ENCODE data around the gene FOLR3. TPM values are rescaled to one million over a fixed set of nuclear protein-coding genes. Genes with fewer than 3 reads are reported as not detected.

Gene FOLR3
- total RNA-seq, 6 experiments from 2014 or later: 9.1 to 13.7 (median 10.9) TPM

- peak overlapping the region; percentile 100 for H3K27ac Mint-ChIP-seq
- DNase-seq: no peak
- peaks cover 6% of the 10 kb centered on the region; the same call in 1 of the 2 replicates for H3K27me3 Mint-ChIP-seq (ENCODE audit: insufficient read depth)
- TF ChIP-seq CTCF (IDR thresholded peaks at IDR 0.05): no peak
- H3K36me3 Mint-ChIP-seq (ENCODE audit: low read depth): peaks cover 25% of the 10 kb centered on the region
- peaks cover 68% of the 10 kb centered on the region for H3K4me1 Mint-ChIP-seq (ENCODE audit: low read depth)
- peak overlapping the region; percentile 98 for H3K4me3 Mint-ChIP-seq
- no peaks in the 10 kb centered on the region for H3K9me3 Mint-ChIP-seq
Observed at GRCh38 chr11:72111300-72112142, 24.0 kb upstream of the FOLR3 start.

- H3K27ac Mint-ChIP-seq: peak within 1 kb of the TSS; percentile 100
- H3K4me3 Mint-ChIP-seq: peak within 1 kb of the TSS; percentile 98
- peak; percentile 99 for DNase-seq
- TF ChIP-seq CTCF (IDR thresholded peaks at IDR 0.05): no peak
- no peaks in the 10 kb centered on the region for H3K9me3 Mint-ChIP-seq
- peaks cover 25% of the 10 kb centered on the region for H3K36me3 Mint-ChIP-seq (ENCODE audit: low read depth)
- peaks cover 70% of the 10 kb centered on the region for H3K4me1 Mint-ChIP-seq (ENCODE audit: low read depth)
- peaks cover 6% of the 10 kb centered on the region; the same call in 1 of the 2 replicates for H3K27me3 Mint-ChIP-seq (ENCODE audit: insufficient read depth)
Observed at GRCh38 chr11:72112143-72112977, 23.2 kb upstream of the FOLR3 start, which contains the start of gene ANAPC15. Gene ANAPC15, minus strand, starts transcription at chr11:72112695. Its CDS starts 1,419 bp downstream, at chr11:72111276.

GRCh38 chr11:72112978-72113808 is 22.3 kb upstream of the FOLR3 start:
- peak overlapping the region; percentile 100 for H3K27ac Mint-ChIP-seq
- peak; percentile 95 for DNase-seq
- H3K9me3 Mint-ChIP-seq: no peaks in the 10 kb centered on the region
- H3K4me3 Mint-ChIP-seq: peak overlapping the region; percentile 98
- TF ChIP-seq CTCF (IDR thresholded peaks at IDR 0.05): no peak
- H3K4me1 Mint-ChIP-seq (ENCODE audit: low read depth): peaks cover 66% of the 10 kb centered on the region
- peaks cover 25% of the 10 kb centered on the region for H3K36me3 Mint-ChIP-seq (ENCODE audit: low read depth)
- H3K27me3 Mint-ChIP-seq (ENCODE audit: insufficient read depth): peaks cover 6% of the 10 kb centered on the region; the same call in 1 of the 2 replicates

DNA sequence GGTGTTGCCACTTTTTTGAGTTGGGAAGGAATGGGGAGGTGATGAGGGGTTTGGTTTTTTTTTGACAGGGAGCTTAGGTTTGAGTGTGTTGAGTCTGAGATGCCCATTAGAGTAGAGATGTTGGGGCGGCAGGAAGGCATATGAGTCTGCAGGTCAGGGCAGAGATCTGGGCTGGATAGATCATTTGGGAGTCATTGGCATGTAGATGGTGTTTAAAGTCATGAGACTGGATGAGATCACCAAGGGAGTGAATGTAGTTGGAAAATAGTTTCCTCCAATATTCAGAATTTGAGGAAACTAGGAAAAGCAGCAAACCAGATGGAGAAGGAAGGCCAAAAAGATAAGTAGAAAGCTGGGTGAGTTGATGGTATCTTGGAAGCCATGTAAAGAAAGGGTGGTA is 21.0 kb upstream of the FOLR3 start:
- Mint-ChIP-seq H3K4me1 (ENCODE audit: low read depth) (peaks cover 78% of the 10 kb centered on the region), H3K27me3 (ENCODE audit: insufficient read depth) (peaks cover 6% of the 10 kb centered on the region; the same call in 1 of the 2 replicates), H3K36me3 (ENCODE audit: low read depth) (peaks cover 25% of the 10 kb centered on the region), H3K27ac (peak overlapping the region; percentile 100), H3K4me3 (peak overlapping the region; percentile 98), H3K9me3 (no peaks in the 10 kb centered on the region)
- no peak for TF ChIP-seq CTCF (IDR thresholded peaks at IDR 0.05)
- peak; percentile 32 for DNase-seq
